ENCODE results near the gene SIX1. TPM values are rescaled to one million over a fixed set of nuclear protein-coding genes. Genes with fewer than 3 reads are reported as not detected.
A peak's percentile ranks its signal among the peaks of the same experiment; 100 is the strongest.

Gene SIX1
- total RNA-seq: not detected
- long read RNA-seq: 0 reads

- ATAC-seq (peak; percentile 89), DNase-seq (ENCODE audit: missing footprints) (peak; percentile 77)
- intact Hi-C loops (cut with DNase I): no loop called here
These were observed at the start of gene SIX1 for GRCh38 chr14:60648934-60649874. Gene SIX1 (minus strand): TSS chr14:60649477. CDS start chr14:60649189, 288 bp downstream.

DNA sequence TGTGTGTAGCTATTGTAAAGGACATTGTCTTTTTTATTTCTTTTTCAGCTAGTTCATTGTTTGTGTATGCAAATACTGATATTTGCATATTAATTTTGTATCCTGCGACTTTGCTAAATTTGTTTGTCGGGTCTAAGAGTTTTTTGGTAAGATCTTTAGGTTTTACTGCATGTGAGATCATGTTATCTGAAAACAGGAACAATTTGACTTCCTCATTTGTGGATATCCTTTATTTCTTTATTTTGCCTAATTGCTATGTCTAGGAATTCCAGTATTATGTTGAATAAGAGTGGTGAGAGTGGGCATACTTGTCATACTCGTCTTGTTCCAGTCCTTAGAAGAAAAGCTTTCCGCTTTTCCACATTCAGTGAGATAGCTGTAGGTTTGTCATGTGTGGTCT is 46.0 kb upstream of the SIX1 start:
- DNase-seq (ENCODE audit: missing footprints) (no peak), ATAC-seq (no peak)
- intact Hi-C loops (cut with DNase I): no loop called here

GRCh38 chr14:60691383-60692113 is 42.3 kb upstream of the SIX1 start:
- ATAC-seq (no peak), DNase-seq (ENCODE audit: missing footprints) (no peak)
- intact Hi-C loops (cut with DNase I): no loop called here

DNA sequence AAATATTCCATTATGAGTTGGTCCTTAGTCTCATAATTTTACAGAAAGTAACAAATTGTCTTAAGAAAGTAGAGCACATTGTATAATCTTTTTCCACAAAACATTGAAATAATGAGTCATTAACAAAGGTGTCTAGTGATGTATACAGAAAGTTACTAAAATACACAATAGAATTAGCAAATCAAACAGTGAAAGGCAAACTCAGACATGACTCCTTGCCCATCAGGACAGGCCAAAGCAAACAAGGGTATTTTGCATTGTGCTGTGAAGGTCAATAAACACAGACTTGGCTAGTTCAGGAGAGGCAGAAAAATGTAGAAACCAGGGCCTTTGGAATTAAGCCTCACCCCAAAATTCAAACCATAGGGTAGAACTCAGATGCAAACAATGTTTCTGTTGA is 37.6 kb upstream of the SIX1 start:
- ATAC-seq: no peak

DNA sequence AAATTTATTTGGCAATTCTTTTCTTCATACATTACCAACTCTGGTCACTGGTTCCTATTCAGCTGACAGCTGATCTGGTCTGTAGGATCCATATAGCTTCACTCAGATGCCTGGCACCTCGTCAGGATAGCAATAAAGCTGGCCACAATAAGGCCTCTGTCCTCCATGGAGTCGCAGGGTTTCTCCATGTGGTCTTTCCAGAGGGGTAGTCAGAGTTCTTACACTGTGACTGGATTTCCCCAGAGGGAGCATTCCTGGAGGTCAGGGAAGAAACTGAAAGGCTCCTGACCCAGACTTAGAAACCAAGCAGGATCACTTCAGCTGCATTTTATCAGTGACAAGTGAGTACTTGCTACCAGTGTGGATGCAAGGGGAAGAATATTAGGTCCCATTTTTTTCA is 34.9 kb upstream of the SIX1 start:
- DNase-seq (ENCODE audit: missing footprints) (no peak), ATAC-seq (no peak)
- intact Hi-C loops (cut with DNase I): no loop called here

More for the DNA sequence above, 37.6 kb upstream of the SIX1 start:
- intact Hi-C loops (cut with DNase I): no loop called here
- DNase-seq (ENCODE audit: missing footprints): no peak

DNA sequence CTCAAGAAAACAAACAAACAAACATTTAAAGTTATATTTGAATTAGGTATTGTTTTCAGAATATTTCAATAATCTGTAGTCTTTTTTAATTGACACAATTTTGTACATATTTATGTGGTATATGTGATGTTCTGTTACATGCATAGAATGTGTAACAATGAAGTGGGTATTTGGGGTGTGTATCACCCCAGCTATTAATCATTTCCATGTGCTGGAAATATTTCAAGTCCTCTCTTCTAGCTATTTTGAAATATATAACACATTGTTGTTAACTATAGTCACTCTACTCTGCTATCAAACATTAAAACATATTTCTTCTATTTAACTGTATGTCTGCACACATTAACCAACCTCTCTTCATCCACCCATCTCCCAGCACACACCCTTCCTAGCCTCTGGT is 32.0 kb upstream of the SIX1 start:
- no peak for ATAC-seq
- no peak for DNase-seq (ENCODE audit: missing footprints)
- intact Hi-C loops (cut with DNase I): no loop called here

DNA sequence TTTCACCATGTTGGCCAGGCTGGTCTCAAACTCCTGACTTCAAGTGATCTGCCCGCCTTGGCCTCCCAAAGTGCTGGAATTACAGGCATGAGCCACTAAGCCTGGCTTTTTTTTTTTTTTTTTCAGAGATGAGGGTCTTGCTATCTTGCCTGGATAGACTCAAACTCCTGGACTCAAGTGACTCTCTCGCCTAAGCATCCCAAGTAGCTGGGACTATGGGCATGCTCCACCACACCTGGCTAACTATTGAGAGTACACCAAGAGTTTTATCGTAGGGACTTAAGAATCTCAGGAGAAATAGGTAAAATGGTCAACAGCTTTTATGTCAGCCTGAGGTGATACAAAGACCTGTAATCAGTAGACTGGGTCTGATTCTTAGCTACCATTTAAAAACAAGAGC is 31.2 kb upstream of the SIX1 start:
- ATAC-seq (no peak), DNase-seq (ENCODE audit: missing footprints) (no peak)
- intact Hi-C loops (cut with DNase I): no loop called here

GRCh38 chr14:60679566-60680258 is 30.4 kb upstream of the SIX1 start:
- DNase-seq (ENCODE audit: missing footprints): no peak
- intact Hi-C loops (cut with DNase I): no loop called here
- no peak for ATAC-seq

- intact Hi-C loops (cut with DNase I): no loop called here
- DNase-seq (ENCODE audit: missing footprints) (no peak), ATAC-seq (no peak)
These were observed 28.4 kb upstream of the SIX1 start for GRCh38 chr14:60677701-60678100.

GRCh38 chr14:60670989-60671388 is 21.7 kb upstream of the SIX1 start:
- DNase-seq (ENCODE audit: missing footprints): no peak
- intact Hi-C loops (cut with DNase I): no loop called here
- no peak for ATAC-seq

GRCh38 chr14:60668431-60669112 is 19.3 kb upstream of the SIX1 start:
- no peak for ATAC-seq
- no peak for DNase-seq (ENCODE audit: missing footprints)
- intact Hi-C loops (cut with DNase I): no loop called here

DNA sequence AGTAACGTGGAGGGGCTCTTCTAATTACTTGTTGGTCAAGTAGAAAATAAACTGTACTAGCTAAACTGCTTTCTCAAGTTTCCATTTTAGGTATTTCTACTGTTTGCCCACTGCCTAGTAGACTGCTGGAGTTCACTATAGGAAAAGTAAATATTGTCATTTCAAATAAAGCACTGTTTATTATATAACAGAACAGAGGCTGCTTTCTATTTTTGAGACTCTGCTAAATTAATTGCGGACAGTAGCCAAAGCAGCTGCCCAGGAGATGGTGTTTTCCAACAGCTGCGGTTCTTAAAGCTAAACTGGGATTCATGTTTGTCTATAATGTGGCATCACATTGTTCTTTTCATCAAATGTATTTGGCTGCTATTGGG is 15.9 kb upstream of the SIX1 start:
- ATAC-seq: no peak
- DNase-seq (ENCODE audit: missing footprints): no peak
- intact Hi-C loops (cut with DNase I): no loop called here

DNA sequence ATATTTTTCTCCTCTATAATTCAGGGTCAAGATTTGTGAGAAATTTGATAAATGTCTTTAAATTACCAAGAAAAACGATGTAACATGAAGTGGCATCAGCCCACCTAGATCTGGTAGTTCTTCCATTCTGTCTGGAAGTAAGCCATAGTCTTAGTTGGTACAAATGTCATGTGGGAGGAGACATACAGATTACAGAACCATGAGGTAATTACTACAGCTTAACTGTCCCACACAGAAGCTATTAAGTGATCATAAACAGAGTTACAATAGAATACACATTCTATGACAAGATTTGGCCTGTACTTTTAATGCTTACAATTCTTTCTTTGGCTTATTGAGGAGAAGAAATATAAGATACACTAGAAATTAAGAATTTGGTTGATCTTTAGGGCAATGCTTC is 13.7 kb upstream of the SIX1 start:
- intact Hi-C loops (cut with DNase I): no loop called here
- no peak for DNase-seq (ENCODE audit: missing footprints)
- ATAC-seq: no peak

DNA sequence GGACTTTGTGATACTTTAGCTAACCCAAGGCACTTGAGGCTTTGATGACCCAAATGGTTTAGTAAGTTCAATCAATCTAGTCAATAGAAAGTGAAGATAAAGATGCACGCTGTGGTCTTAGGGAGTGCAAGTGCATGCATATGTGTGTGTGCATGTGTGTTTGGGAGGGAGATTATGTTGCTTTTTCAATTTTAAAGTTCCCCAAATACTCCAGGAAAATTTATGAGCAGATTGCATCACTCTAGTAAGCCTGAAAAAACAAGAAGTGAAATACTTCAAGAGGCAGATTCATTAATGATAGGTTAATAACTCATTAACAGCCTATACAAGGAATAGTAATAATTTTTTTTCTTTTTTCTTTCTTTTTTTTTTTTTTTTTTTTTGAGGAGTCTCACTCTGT is 12.4 kb upstream of the SIX1 start:
- intact Hi-C loops (cut with DNase I): no loop called here
- DNase-seq (ENCODE audit: missing footprints): no peak
- no peak for ATAC-seq

- no peak for DNase-seq (ENCODE audit: missing footprints)
- ATAC-seq: no peak
- intact Hi-C loops (cut with DNase I): no loop called here
These were observed 9.8 kb upstream of the SIX1 start for GRCh38 chr14:60658909-60659585.

- DNase-seq (ENCODE audit: missing footprints): no peak
- intact Hi-C loops (cut with DNase I): no loop called here
- no peak for ATAC-seq
These were observed 9.0 kb upstream of the SIX1 start for GRCh38 chr14:60658211-60658690.

DNA sequence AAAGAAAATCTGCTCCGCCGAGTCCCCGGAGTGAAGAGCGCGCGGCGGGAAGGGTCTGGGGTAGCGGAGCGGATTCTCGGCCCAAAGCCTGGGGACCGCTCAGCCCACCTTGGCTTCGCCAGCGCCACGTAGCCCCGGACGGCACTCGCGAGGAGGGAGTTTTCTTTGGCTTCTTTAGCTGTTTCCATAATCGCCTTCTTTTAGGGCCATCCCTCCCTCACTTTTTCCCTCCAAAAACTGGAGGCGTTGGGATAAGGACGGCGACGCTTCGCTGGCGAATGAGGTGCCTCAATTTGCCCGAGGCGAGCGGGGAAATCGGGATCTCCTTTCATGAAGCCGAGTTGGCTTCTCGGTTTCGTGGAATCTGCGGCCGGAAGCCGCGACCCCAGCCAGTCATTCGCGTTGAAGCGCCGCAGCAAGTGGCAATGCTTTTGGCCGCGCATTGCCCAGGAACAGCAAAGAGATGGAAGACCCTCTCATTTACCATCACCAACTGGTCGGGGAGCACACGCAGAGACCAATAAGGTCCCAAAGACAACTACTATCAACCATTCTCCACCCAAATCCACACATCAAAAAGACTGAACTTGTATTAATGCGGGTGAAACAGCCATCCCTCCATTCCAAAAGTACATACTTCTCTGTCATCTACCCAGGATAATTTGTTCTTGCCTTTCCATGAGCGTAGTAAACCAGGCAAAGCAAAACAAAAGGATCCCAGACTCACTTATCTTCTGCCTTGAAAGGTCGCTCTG is 8.4 kb upstream of the SIX1 start:
- intact Hi-C loops (cut with DNase I): no loop called here
- ATAC-seq: no peak
- no peak for DNase-seq (ENCODE audit: missing footprints)
